ENCODE results near the gene RAB17.
A peak's percentile ranks its signal among the peaks of the same experiment; 100 is the strongest.

The RAB17 gene, protein sequence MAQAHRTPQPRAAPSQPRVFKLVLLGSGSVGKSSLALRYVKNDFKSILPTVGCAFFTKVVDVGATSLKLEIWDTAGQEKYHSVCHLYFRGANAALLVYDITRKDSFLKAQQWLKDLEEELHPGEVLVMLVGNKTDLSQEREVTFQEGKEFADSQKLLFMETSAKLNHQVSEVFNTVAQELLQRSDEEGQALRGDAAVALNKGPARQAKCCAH

DNA sequence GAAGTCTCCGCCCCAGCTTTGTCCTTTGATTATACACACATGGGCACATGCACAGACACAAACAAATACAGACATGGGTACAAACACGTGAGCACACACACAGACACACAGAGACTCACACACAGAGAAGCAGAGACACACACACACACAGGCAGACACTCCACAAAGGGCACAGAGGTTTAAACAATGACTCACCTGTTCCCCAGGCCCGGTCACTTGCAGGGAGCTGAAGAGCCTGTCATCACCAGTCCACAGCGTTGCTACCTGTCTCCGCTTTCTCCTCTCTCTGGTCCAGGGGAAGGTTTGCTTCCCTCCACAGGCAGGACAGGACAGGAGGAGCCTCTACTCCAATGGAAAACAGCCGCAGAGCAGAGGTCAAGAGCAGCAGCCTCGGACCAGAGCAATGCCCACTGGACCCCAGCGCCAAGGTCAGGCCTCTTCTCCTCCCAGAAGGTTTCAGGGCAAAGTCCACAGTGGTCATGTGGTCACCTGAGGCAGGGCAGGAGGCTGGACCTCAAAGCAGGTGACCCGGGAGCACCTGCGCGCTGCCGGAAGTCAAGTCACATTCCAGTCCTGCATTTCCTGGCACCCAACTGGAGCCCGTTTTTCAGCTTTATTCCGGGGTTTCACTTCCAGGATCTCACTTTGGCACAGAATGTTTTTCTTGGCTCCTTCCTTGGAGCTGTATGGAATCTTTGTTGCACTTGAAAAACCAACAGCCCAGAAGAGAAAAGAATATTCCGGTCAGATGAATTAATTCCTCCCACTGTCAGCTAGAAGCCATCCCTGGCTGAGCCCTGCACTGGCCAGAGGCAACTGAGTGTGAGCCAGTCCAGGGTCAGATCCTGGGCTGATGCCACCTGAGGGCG lies at the start of gene RAB17:
Gene RAB17 (minus strand): TSS at position 463 of the 869 bp plus-strand sequence. CDS start 4,580 bp downstream, outside the sequence.
- DNase-seq, result peak; percentile 99

DNA sequence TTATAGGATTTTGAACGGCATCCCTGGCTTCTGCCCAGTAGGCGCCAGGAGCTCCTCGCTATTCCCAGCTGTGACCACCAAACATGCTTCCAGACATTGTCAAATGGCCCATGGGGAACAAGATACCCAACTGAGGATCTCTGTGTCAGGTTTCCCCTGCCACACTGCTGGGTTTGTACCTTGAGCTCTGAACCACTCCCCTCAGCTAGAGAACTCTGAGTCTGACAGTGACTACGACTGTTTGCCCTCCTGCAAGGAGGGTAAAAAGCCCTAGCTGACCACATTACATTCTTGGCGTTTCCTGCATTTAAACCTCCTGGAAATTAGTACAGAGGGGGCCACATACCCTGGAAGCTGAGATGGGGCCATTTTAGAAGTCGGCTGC lies 49.3 kb upstream of the RAB17 start:
- no peak for DNase-seq

DNA sequence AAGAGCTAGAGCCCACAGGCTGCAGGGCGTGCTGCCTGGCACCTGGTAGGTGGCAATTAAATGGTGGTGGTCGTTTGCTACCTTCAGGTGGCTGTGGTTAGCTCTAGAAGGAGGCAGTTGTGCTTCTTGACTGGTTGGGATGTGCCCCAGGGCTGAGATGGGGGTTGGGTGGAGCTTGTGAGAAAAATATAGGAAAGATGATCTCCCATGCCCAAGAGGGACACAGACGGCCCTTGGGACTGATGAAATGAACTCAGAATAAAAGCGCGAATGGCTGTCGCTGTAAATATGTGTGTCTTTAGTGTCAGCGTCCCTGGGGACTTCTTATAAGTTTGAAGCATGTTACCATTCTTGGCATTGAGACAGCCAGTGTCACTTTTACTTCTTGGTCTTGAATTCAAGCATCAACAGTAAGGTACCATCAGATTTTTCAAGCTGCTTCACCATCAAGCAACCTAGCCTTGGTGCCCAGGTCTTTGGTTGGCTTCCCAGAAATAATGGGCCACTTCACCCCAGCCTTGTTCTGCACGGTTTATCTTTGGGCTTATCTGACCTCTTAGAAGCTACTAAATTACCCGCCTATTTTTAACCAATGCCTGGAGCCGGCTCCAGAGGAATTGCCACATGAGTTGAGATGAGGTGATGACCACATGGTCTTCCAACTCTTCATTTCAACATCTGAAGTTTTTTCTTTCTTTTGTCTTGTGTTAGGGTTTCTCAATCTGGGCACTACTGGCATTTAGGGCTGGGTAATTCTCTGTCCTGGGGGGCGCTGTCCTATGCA lies 48.7 kb upstream of the RAB17 start:
- DNase-seq, result no peak

DNA sequence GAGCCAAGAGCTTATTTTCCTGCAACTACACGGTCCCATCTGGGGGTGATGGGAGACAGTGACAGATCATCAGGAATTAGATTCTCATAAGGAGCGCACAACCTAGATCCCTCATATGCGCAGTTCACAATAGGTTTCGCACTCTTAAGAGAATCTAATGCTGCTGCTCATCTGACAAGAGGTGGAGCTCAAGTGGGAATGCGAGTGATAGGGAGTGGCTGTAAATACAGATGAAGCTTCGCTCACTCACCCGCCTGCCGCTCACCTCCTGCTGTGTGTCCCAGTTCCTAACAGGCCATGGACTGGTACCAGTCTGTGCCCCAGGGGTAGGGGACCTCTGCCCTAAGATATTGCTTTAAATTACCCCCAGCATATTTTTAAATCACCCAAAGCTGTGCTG lies 47.6 kb upstream of the RAB17 start:
- DNase-seq, result no peak

DNA sequence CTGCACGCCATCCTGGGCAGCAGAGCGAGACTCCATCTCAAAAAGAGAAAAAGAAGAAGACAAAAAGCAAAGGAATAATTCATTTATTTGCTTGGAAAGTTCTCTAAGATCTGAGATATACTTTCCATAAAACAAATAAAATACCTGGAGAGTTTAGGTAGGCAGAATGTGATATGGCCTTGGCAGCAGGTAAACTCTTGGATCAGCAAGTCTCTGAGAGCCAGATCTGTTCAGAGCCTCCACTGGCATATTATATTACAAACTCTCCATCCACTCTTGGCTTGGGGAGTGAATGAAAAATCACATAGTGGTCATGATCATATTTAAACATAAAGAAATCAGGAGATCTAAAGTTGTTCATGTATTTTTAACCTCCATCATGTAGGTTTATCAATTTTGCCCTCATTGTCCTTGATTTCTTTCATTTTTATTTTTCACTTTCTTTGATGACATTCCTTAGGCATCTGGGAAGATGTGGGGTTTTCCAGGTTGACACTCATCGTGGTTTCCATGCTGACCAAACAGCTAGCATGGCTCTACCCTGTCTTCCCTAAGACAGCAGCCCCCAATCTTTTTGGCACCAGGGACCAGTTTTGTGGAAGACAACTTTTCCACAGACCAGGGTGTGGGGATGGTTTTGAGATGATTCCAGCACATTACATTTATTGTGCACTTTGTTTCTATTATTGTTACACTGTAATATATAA lies 47.0 kb upstream of the RAB17 start:
- no peak for DNase-seq

DNA sequence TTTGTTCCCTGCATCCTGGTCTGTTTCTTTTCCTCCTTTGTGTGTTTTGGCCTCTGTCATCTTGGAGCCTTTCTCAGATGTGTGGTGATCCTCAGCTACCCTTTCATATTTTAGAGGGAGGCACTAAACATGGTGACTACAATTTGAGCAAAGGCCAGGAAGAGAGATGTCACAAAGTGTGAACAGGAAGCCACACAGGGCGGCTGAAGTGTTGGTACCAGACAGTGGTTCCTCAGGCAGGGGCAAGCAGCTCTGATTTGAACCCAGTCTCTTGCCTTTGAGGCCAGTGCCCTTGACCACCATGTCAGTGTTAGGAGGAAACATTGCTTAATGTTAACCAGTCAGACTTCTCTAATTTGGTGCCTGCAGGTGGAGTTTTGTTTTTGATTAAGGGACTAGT lies 46.0 kb upstream of the RAB17 start:
- no peak for DNase-seq

DNA sequence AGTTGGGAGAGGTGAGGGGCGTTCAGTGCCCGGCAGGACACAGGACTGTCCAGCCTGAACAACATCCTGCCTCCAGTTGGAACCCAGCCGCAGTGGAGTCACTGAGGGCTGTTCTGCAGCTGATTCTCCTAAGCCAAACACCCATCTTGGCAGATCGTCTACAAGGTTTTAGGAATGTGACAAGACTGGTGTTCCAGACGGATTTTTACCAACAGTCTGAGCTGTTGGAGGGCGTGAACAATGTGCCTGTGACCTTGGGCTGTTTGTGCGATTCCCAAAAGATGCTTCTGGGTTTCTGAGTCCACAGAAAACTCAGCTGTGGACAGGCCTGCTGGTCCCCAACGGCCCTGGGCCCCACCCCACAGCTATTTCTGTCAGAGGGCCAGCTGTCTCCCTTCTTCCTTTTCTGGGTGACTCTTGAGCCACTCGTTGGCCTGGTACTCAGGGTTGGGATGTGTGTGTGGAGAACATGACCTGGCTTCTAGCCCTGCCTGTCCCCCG lies 42.6 kb upstream of the RAB17 start:
- no peak for DNase-seq

DNA sequence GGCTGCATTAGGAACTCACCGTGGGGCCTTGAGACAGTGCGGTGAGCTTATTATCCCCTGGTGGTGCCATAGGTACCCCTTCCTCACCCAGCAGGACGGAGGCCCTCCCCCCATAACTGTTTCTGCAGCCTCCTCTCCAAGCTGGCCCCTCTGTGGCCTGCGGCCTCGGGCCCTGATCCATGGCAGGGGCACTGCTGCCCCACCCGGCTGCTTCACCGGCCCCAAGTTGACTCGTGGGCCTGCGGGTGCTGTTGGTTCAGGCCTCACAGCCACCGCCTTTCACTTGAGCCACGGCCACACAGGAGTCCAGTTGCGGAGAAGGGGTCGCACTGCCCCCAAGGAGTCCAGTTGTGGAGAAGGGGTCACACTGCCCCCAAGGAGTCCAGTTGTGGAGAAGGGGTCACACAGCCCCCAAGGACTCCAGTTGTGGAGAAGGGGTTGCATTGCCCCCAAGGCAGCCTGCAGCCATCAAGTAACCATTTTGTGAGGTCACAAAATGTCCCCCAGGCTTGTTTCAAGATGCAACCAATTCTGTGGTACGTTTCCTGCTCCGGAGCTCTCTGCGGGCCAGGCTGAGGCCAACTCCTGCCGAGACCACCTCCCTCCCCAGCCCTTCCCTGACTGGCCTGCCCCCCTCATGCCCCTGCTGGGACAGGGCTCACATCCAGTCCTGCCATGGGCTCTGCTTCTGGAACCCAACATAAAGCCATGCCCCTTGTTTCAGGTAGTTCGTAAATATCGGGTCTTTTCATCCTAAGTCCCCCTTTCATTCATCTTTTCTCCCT lies 41.5 kb upstream of the RAB17 start:
- DNase-seq, result no peak

DNA sequence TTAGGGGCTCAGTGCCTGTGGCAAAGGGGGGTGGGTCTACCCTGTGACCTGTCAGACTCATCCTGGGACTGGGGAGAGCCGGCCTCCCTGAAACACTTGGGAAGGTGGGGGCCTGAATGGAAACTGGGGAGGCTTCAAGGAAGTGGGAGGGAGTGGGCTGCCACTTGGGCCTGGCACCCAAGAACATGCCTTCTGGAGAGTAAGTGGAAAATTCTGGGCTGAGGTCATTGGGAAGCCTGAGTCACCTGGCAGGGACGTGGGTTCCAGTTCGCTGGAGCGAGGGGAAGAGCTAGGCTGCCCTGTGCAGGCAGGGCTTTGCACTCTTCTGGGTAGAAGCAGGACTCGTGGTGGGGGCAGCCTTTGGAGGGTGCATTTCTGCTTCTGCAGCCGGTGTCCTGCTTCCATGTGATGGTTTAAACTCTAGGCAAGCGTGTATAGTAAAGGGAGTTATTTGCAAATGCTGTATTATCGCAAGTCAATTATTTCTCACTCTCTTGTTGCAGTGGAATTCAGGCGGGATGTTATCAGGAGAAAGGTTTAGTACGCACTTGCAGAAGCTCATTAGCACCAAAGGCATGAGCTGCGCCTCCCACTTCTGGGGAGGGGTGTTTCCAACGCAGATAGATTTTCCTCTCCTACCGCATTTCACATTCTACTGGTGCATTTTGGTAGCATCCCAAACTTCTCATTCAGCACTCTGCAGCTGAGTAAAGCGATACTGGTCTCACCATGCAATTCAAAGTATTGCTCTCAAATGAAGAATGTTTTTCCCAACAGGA lies 40.7 kb upstream of the RAB17 start:
- no peak for DNase-seq

DNA sequence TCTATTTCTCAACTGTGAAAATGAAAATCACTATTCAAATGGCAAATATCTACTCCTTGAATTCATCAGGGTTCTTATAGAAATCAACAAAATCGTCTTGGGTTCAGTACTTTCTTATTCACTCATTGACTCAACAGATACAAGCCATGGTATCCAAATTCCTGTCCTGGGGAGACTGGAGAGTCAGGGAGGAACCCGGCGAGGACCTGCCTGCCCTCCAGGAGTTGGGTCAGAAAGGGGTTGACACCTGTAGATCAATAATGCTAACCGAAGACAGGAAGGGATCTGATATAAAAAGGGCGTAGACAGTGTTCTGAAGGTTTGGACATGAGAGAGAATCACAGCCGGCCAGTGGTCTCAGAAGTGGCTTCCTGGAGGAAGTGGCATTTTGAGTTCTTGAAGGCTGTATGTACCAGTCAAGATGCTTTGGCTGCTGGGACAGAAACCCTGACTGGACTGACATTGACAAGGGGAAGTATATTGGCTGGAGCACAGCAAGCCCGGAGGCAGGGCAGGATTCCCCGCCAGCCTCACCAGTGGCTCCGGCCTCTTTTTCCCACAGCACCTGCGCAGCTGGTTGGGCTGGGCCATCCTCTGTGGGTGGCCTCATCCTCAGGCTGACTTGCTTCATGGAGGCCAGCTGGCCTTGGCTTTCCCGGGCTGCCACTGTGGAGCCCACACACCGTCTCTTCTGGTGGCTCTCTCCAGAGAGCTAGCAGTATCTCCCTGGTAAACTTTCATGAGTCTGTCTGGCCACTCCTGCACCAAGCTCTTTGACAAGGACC lies 39.9 kb upstream of the RAB17 start:
- no peak for DNase-seq

DNA sequence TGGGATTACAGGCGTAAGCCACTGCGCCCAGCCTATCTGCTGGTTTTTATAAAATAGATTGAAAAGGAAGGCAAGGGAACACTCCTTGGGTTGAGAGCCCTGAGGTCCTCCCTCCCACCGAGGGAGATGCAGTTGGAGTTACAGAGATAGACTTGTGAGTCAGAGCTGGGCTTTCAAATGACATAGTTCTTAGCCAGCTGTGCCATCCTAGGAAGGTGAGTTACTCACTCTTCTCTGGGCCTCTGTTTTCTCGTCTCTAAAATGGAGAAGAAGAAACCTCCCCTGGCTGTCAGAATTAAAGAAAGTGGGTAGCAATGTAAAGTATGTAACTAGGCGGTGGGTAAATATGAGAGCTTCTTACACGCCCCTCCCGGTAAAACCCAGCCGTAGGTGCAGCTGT lies 39.2 kb upstream of the RAB17 start:
- no peak for DNase-seq

DNA sequence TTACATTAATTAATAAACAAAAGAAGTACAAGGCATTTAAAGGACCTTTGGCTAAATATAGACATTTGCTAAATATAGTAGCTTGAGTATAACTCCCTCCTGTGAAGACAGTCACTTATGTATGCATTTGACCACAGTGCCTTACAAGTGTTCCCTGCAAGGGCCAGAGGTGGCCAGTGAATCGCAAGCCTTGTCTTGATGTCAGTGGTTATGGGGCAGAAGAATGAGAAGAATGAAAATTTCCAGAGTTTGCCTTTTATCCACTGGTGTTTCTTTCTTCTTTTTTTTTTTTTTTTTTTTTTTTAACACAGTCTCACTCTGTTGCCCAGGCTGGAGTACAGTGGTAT lies 38.6 kb upstream of the RAB17 start:
- DNase-seq, result no peak

DNA sequence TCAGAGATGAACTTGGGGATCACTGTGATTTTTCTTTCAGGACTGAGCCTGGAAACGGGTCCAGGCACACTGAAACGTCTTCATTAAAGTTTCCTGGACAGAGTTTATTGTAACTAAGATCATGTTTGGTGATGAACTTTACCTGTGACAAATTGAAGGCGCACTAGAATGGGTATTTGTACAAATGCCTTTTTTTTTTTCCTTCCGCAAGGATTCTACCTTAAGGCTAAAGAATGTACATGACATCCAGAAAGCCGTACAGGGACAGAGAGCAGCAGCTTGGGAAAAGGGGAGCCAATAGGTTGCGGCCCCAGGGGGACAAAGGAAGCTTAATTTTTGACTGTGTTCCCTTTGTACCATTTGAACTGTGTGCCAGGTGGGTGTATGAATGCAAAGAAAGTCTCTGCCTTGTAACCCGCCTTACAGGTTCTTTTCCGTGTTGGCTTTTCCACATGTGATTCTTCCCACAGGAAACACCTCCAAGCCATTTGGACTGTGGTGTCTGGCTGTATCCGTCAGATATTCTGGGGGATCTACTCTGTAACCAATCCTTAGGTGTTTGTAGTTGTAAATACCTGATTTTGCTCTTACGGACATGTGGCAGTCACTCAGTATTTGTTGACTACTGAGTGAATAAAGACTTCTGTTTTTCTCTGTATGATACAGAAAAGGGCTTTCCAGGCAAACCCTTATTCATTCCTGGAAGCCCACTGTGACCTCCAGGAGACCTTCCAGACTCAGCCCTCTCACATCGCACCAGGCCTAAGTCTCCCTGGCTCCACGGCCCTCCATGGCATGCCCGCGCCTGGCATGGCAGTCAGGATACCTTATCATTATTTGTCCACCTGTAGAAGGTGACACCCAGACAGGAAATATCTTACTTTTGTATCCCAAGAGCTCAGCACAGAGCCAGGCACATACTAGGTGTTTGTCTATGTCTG lies 38.0 kb upstream of the RAB17 start:
- DNase-seq, result no peak

DNA sequence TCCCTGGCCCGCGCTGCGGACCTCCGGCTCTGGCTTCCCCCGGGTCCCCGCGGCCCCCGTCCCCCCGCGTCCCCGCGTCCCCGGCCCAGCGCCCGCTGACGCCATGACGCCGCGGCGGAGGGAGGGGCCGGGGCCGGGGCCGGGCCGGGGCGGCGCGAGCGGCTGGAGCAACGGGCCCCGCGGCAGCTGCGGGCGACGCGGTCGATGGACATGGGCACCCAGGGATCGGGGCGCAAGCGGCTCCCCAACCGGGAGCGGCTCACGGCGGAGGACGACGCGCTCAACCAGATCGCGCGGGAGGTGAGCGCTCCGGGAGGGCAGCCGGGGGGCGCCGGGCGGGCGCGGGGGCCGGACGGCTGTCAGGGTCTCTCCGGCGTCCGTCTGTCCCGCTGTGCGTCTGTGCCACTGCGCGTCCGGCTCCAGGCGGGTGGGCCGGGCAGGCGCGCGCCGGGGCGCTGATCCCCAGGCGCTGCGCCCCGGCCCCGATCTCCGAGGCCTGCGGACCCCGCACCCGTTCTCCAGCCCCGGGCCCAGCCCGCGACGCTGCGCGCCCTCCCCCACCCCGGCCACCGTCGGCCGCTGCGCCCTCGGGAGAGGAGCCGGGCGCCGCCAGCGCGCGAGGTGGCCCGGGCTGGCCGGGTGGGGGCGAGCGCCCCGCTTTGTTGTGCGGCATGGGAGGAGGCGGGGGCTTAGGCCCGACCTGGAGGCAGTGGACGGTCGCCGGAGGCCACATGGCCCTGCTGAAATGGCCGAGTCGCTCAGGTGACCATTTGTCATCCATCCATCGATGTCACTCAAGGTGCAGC lies 37.1 kb upstream of the RAB17 start, which contains the start of gene LRRFIP1:
Gene LRRFIP1 (plus strand): TSS at position 147 of the 806 bp plus-strand sequence. CDS start 58 bp downstream, at position 205.
- peak; percentile 80 for DNase-seq

DNA sequence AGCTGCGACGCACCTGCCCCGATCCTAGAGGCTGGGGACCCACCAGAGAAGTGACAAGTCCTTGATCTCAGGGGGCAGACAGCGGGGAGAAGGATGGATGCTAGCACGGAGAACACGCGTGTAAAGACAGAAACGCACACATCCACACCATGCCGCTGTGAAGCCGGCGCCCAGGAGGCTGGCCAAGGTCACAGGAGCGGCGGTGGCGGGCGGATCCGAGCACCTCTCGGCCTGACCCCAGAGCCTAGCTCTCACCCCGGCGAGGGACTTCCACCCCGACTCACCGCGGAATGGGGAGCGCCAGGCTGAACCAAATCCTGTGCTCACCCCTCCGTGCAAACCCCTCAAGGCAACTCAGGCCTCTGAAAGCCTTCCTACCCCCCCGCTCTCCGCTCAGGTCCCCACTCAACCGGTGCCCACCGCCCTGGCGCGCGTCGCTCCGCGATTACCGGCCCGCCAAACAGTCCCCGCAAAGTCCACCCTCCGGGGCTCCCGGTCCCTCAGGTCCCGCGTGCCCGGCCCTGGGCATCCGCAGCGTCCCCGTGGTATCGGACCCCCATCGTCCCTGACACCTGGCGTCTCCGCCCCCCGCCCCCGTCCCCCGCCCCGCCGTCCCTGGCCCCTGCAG lies 36.4 kb upstream of the RAB17 start:
- peak; percentile 65 for DNase-seq

DNA sequence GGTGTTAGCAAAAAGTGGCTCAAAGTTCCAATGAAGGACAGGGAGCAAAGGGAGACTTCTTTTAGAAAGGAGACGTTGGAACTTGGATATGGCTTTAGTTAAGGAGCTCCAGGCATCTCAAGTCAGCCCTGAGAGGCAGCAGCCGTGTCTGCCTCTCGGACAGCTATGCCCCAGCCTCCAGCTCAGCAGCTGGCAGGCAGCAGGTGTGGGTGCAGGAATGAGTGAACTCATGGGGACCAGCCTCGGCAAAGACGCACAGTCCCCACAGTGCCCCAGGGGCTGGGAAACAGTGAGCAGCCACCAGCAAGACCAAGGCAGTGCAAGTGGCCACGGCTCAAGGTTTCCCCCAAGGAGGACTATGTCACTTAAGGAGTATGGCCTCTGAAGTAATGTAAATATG lies 35.2 kb upstream of the RAB17 start:
- no peak for DNase-seq

DNA sequence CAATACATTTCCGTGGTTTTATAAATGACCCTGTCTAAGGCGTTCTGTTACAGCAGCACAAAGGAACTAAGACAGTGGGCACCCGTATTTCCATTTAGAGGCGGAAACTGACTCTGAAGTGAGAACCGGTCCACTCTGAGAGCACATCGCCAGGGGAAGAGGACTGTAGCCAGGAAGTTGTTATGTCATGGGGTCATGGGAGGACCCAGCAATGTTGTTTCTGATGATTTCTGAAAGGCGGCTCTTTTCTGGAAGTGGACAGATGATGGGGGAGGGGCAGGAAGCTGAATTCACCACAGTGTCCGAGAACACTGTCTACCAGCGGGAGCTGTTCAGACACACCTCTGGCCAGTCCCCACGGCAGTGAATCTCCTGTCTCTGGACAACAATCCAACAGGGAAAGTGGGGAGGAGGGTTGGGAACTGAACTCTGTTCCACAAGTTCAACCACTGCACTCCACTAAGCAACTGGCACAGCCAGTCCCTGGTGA lies 34.7 kb upstream of the RAB17 start:
- DNase-seq, result no peak

DNA sequence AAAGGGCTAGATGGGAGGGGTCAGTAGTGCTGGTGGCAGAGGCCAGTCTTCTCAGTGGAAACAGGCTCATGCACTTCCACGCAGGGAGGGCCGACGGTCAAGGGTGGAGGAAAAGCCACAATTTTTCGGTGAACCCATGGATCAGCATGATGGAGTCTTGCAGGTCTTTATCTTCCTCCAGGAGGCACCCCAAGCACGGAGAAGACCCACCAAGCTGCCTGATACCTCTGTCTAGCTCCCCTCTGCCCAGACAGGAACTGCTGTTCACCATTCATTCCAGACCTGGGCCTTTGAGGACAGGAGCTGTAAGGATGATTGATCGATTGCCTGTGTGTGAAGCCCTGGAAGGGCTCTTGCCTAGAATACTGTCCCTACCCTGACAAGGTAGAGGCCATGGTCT lies 34.0 kb upstream of the RAB17 start:
- no peak for DNase-seq
